ENCODE measurements around the gene PRXL2C. TPM values are rescaled to one million over a fixed set of nuclear protein-coding genes. Genes with fewer than 3 reads are reported as not detected.
"Not testable (repeated sequence)": the region's sequence is repeated elsewhere in the genome, so short reads cannot be mapped to it uniquely, and the experiment has no call there.

PRXL2C gene
- total RNA-seq, 3 donors from 2014 or later: 14.3 to 26.1 (median 16.1) TPM

DNA sequence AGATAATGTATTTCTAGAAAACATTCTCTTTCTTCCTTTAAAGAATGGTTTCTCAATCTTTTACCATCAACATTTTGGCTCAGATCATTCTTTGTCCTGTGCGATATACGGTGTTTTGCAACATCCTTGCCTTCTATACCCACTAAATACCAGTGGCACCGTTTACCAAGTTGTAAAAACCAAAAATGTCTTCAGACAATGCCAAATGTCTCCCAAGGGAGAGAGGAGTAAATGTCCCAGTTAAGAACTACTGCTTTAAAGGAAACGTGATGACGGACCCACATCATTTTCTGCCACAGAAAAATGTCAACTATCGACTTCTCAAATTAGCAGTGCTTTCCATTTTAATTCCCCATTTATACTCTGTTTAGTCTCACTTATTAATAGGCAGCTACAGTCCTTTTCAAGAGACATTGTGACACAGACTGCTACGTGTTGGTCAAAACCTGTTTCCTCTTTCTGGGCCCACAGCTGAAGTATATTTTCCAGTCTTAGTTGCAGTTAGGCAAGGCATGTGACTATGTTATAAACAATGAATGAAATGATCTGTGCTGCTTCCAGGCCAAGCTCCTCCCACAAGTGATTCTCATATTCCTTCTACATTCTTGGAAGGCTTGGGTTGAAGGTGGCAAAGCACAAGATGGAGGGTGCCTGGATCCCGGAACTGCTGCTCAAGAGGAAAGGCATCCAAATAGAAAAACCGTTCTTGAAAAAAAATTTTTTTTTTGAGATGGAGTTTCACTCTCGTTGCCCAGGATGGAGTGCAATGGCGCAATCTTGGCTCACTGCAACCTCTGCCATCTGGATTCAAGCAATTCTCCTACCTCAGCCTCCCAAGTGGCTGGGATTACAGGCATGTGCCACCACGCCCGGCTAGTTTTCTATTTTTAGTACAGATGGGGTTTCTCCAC, 8.8 kb downstream of the PRXL2C start:
- no peak for DNase-seq (ENCODE audit: low spot score in 2 of 2)
- TF ChIP-seq POLR2AphosphoS5 (IDR thresholded peaks at IDR 0.05) (no peak), CTCF (IDR thresholded peaks at IDR 0.05) (no peak), POLR2A (IDR thresholded peaks at IDR 0.05) (no peak)
- Histone ChIP-seq H3K36me3 (no peaks in the 10 kb centered on the region), H3K4me3 (no peak overlapping the region), H3K27ac (peak overlapping the region in 1 of 2 donors; percentile 48), H3K27me3 (no peaks in the 10 kb centered on the region), H3K4me1 (no peaks in the 10 kb centered on the region), H3K9me3 (no peaks in the 10 kb centered on the region)
- intact Hi-C loops (cut with DNase I; ENCODE audit: low total_unique reads): no loop called here

GRCh38 chr9:96644137-96644536, 11.0 kb downstream of the PRXL2C start:
- H3K9me3 ChIP-seq: no peaks in the 10 kb centered on the region
- H3K4me3 ChIP-seq: no peak overlapping the region
- H3K27me3 ChIP-seq: no peaks in the 10 kb centered on the region
- H3K27ac ChIP-seq: no peak overlapping the region
- H3K4me1 ChIP-seq: no peaks in the 10 kb centered on the region
- DNase-seq (ENCODE audit: low spot score in 2 of 2): no peak
- intact Hi-C loops (cut with DNase I; ENCODE audit: low total_unique reads): no loop called here
- H3K36me3 ChIP-seq: no peaks in the 10 kb centered on the region
- no peak for TF ChIP-seq POLR2A (IDR thresholded peaks at IDR 0.05)
- no peak for TF ChIP-seq POLR2AphosphoS5 (IDR thresholded peaks at IDR 0.05)
- no peak for TF ChIP-seq CTCF (IDR thresholded peaks at IDR 0.05)

GRCh38 chr9:96641514-96641913, 13.6 kb downstream of the PRXL2C start:
- H3K9me3 ChIP-seq: no peaks in the 10 kb centered on the region

DNA sequence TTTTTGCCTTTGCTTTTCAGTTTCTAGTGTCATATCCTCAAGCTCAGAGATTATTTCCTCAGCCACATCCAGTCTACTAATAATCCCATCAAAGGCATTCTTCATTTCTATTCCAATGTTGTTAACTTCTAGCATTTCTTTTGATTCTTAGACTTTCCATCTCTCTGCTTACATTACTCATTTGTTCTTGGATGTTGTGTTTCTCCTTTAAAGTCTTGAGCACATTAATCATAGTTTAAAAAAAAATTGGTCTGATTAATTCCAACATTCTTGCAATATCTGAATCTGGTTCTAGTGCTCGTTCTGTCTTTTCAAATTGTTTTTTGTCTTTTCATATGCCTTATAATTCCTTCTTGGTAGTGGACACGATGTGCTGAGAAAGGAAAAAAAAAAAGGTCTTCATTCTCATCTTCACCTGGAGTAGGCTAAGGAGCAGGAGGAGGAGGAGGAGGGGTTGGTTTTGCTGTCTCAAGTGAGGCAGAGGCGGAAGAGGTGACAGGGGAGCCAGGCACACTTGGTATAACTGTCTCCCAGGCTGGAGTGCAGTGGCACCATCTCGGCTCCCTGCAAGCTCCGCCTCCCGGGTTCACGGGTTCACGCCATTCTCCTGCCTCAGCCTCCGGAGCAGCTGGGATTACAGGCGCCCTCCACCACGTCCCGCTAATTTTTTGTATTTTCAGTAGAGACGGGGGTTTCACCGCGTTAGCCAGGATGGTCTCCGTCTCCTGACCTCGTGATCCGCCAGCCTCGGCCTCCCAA, 16.3 kb downstream of the PRXL2C start:
- Histone ChIP-seq H3K36me3 (no peaks in the 10 kb centered on the region), H3K27me3 (no peaks in the 10 kb centered on the region), H3K9me3 (no peaks in the 10 kb centered on the region), H3K4me3 (no peak overlapping the region), H3K4me1 (no peaks in the 10 kb centered on the region), H3K27ac (no peak overlapping the region)
- no peak for DNase-seq (ENCODE audit: low spot score in 2 of 2)
- TF ChIP-seq POLR2A (IDR thresholded peaks at IDR 0.05) (no peak), POLR2AphosphoS5 (IDR thresholded peaks at IDR 0.05) (no peak), CTCF (IDR thresholded peaks at IDR 0.05) (no peak)
- intact Hi-C loops (cut with DNase I; ENCODE audit: low total_unique reads): no loop called here

More at GRCh38 chr9:96641514-96641913, 13.6 kb downstream of the PRXL2C start:
- H3K27me3 ChIP-seq: no peaks in the 10 kb centered on the region
- intact Hi-C loops (cut with DNase I; ENCODE audit: low total_unique reads): no loop called here
- H3K27ac ChIP-seq: no peak overlapping the region
- no peak for DNase-seq (ENCODE audit: low spot score in 2 of 2)
- no peak overlapping the region for H3K4me3 ChIP-seq
- H3K4me1 ChIP-seq: no peaks in the 10 kb centered on the region
- H3K36me3 ChIP-seq: no peaks in the 10 kb centered on the region
- TF ChIP-seq POLR2A (IDR thresholded peaks at IDR 0.05) (no peak), POLR2AphosphoS5 (IDR thresholded peaks at IDR 0.05) (no peak), CTCF (IDR thresholded peaks at IDR 0.05) (no peak)

DNA sequence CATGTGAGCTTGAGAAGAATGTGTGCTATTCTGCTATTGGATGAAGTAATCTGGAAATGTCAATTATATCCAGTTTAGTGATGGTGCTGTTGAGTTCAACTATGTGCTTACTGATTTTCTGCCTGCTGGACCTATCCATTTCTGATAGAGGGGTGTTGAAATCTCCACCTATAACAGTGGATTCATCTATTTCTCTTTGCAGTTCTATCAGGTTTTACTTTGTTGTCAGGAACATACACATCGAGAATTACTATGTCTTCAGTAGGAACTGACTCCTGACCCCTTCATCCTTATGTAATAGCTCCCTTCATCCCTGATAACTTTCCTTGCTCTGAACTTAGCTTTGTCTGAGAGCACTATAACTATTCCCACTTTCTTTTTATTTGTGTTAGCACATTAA, 18.7 kb downstream of the PRXL2C start:
- H3K36me3 ChIP-seq: no peaks in the 10 kb centered on the region
- intact Hi-C loops (cut with DNase I; ENCODE audit: low total_unique reads): no loop called here
- no peak overlapping the region for H3K4me3 ChIP-seq
- H3K27ac ChIP-seq: no peak overlapping the region
- no peak for DNase-seq (ENCODE audit: low spot score in 2 of 2)
- no peak for TF ChIP-seq POLR2AphosphoS5 (IDR thresholded peaks at IDR 0.05)
- TF ChIP-seq POLR2A (IDR thresholded peaks at IDR 0.05): no peak
- no peak for TF ChIP-seq CTCF (IDR thresholded peaks at IDR 0.05)
- H3K27me3 ChIP-seq: peaks cover 0 to 3% of the 10 kb centered on the region in 2 donors
- H3K4me1 ChIP-seq: no peaks in the 10 kb centered on the region
- no peaks in the 10 kb centered on the region for H3K9me3 ChIP-seq

- H3K9me3 ChIP-seq; intact Hi-C loops (cut with DNase I; ENCODE audit: low total_unique reads); H3K4me3 ChIP-seq; H3K4me1 ChIP-seq; DNase-seq (ENCODE audit: low spot score in 2 of 2); H3K36me3 ChIP-seq; H3K27ac ChIP-seq; H3K27me3 ChIP-seq: not testable (repeated sequence)
These were observed 21.5 kb downstream of the PRXL2C start for GRCh38 chr9:96633579-96633978.

Measured in breast epithelium (tissue), 4 donors.